ENCODE data around the gene TMEM233.

- TF ChIP-seq EZH2phosphoT487 (IDR thresholded peaks at IDR 0.05; ENCODE audit: insufficient read depth, low read depth) (no peak), EZH2 (IDR thresholded peaks at IDR 0.05; ENCODE audit: insufficient read depth, poor library complexity, severe bottlenecking) (no peak)
Measured at GRCh38 chr12:119613319-119613936, 19.9 kb downstream of the TMEM233 start.
